HCT116 (cell line): Measurements from ENCODE around the gene ATG16L1. TPM values are rescaled to one million over a fixed set of nuclear protein-coding genes. Genes with fewer than 3 reads are reported as not detected.

Experiments
- ATAC-seq: fragments of 200-7000 bp; cut with Tn5 transposase; 2 replicates; pipeline ENCODE4 v1.9.1; 2020; ENCODE audit warnings: mild to moderate bottlenecking, moderate library complexity
- BruUV-seq: library from RNA; stranded (reverse); fragments of 400-500 nt; replicated peaks from 2 replicates; lab custom pipeline; 2021; lab: Mats Ljungman, UMichigan
- CTCF ChIA-PET: fragments of 300-600 bp; sonication (Branson Sonifier 250); formaldehyde crosslinking; loops from one replicate; lab custom pipeline; 2021; ENCODE audit warnings: antibody characterized with exemption; lab: Charles Lee
- POLR2A ChIA-PET: fragments of 300-600, 350-600 bp; sonication (Branson Sonifier 250); formaldehyde crosslinking; loops from one replicate; lab custom pipeline; 2021; ENCODE audit warnings: antibody characterized with exemption; lab: Charles Lee
- RAD21 ChIA-PET, 2 experiments: fragments of 300-600 bp; sonication (Branson Sonifier 250); formaldehyde crosslinking; loops; one replicate each; lab custom pipeline; 2023; ENCODE audit warnings: low total read pairs in 2 of 2; ENCODE audit not compliant: uncharacterized antibody in 2 of 2, unreplicated experiment in 2 of 2, low non-redundant PET in 1 of 2; lab: Charles Lee
- DNase-seq: peaks from one replicate; pipeline ENCODE4 v3.0.0-alpha.2; 2010; ENCODE audit warnings: low read depth, low spot score
- H2AFZ ChIP-seq: fragments of 200-600 bp; shearing (Covaris generic), sonication (generic); 2 replicates; pipeline ENCODE4 v1.6.1; 2017; ENCODE audit warnings: low read depth, mixed run types, mixed read lengths, antibody characterized with exemption, low read length; ENCODE audit not compliant: poor library complexity, severe bottlenecking
- H3K27ac ChIP-seq: 2 replicates; pipeline ENCODE4 v1.5.1; 2012; ENCODE audit warnings: low read depth, low read length
- H3K27me3 ChIP-seq: fragments of 200-600 bp; sonication (generic); 2 replicates; pipeline ENCODE4 v1.6.1; 2016; ENCODE audit warnings: mixed run types, low read length, mixed read lengths; ENCODE audit not compliant: insufficient read depth
- H3K36me3 ChIP-seq, 2 experiments: fragments of 200-500 bp in 1 of 2; fragments of 200-600 bp in 1 of 2; sonication (Bioruptor generic) in 1 of 2; sonication (generic) in 1 of 2; 2 replicates each; pipeline versions ENCODE4 v1.5.1 to v1.6.1; 2014 to 2016; ENCODE audit warnings: low read length in 2 of 2, inconsistent platforms in 1 of 2, mixed read lengths in 1 of 2, mixed run types in 1 of 2; ENCODE audit not compliant: insufficient read depth in 2 of 2, control insufficient read depth in 1 of 2
- H3K4me1 ChIP-seq, 2 experiments: fragments of 200-600 bp in 1 of 2; sonication (generic) in 1 of 2; 2 replicates each; pipeline versions ENCODE4 v1.5.1 to v1.6.1; 2012 to 2017; ENCODE audit warnings: low read length in 2 of 2, inconsistent platforms in 1 of 2, mild to moderate bottlenecking in 1 of 2, mixed read lengths in 1 of 2, mixed run types in 1 of 2, moderate library complexity in 1 of 2; ENCODE audit not compliant: insufficient read depth in 2 of 2, control insufficient read depth in 1 of 2
- H3K4me2 ChIP-seq: fragments of 200-600 bp; sonication (generic); 2 replicates; pipeline ENCODE4 v1.6.1; 2017; ENCODE audit warnings: mixed run types, low read length, mixed read lengths
- H3K4me3 ChIP-seq, 2 experiments: fragments of 200-600 bp in 1 of 2; sonication (generic) in 1 of 2; replicated peaks in 1 of 2; 2 replicates each; pipeline ENCODE4 v1.5.1; 2011 to 2016; ENCODE audit warnings: low read length in 2 of 2, control low read depth in 1 of 2, low read depth in 1 of 2, mild to moderate bottlenecking in 1 of 2, mixed read lengths in 1 of 2, mixed run types in 1 of 2
- H3K79me2 ChIP-seq: fragments of 200-600 bp; sonication (generic); 2 replicates; pipeline ENCODE4 v1.6.1; 2017; ENCODE audit warnings: mild to moderate bottlenecking, mixed run types, low read length, moderate library complexity, mixed read lengths; ENCODE audit not compliant: insufficient read depth
- H3K9ac ChIP-seq: fragments of 200-600 bp; sonication (generic); 2 replicates; pipeline ENCODE4 v1.6.1; 2016; ENCODE audit warnings: low read length, mixed read lengths
- H3K9me2 ChIP-seq: fragments of 200-600 bp; sonication (generic), shearing (Covaris generic); 2 replicates; pipeline ENCODE4 v1.6.1; 2017; ENCODE audit warnings: mixed run types, mild to moderate bottlenecking, moderate library complexity; ENCODE audit not compliant: insufficient read depth
- H3K9me3 ChIP-seq, 2 experiments: fragments of 200-500 bp in 1 of 2; fragments of 200-600 bp in 1 of 2; sonication (Bioruptor generic) in 1 of 2; sonication (generic) in 1 of 2; 2 replicates each; pipeline ENCODE4 v1.6.1; 2014 to 2017; ENCODE audit warnings: low read length in 2 of 2, mixed read lengths in 2 of 2, inconsistent platforms in 1 of 2, low read depth in 1 of 2, mild to moderate bottlenecking in 1 of 2, mixed run types in 1 of 2, moderate library complexity in 1 of 2; ENCODE audit not compliant: control insufficient read depth in 1 of 2, insufficient read depth in 1 of 2
- H4K20me1 ChIP-seq: fragments of 200-600 bp; sonication (generic), shearing (Covaris generic); 2 replicates; pipeline ENCODE4 v1.6.1; 2017; ENCODE audit warnings: mixed run types, mild to moderate bottlenecking, moderate library complexity; ENCODE audit not compliant: insufficient read depth
- CEBPB ChIP-seq: IDR thresholded peaks from 2 replicates; pipeline ENCODE4 v1.6.1; 2012; ENCODE audit warnings: low read depth
- EGR1 ChIP-seq: IDR thresholded peaks from 2 replicates; pipeline ENCODE4 v1.6.1; 2012; ENCODE audit warnings: low read depth
- EZH2phosphoT487 ChIP-seq: fragments of 200-600 bp; IDR thresholded peaks from 2 replicates; pipeline ENCODE4 v1.6.1; 2018; ENCODE audit warnings: antibody characterized with exemption, borderline replicate concordance
- JUND ChIP-seq: IDR thresholded peaks from 2 replicates; pipeline ENCODE4 v1.6.1; 2012
- RAD21 ChIP-seq: IDR thresholded peaks from 2 replicates; pipeline ENCODE4 v1.6.1; 2012; ENCODE audit warnings: low read depth, mild to moderate bottlenecking
- SIN3A ChIP-seq: IDR thresholded peaks from 2 replicates; pipeline ENCODE4 v1.6.1; 2012; ENCODE audit warnings: low read depth
- SP1 ChIP-seq: IDR thresholded peaks from 2 replicates; pipeline ENCODE4 v1.6.1; 2012; ENCODE audit warnings: low read depth
- SRF ChIP-seq: IDR thresholded peaks from 2 replicates; pipeline ENCODE4 v1.6.1; 2012; ENCODE audit warnings: low read depth
- TCF7L2 ChIP-seq: IDR thresholded peaks from 2 replicates; pipeline ENCODE4 v1.7.0; 2011; ENCODE audit warnings: borderline replicate concordance, inconsistent platforms; ENCODE audit not compliant: insufficient read depth, insufficient read length; ENCODE audit errors: extremely low read depth
- ZFX ChIP-seq: fragments of 450-650 bp; IDR thresholded peaks from 2 replicates; pipeline ENCODE4 v1.6.1; 2017
- intact Hi-C: fragments of 100-400 bp; cut with micrococcal nuclease; formaldehyde crosslinking; loops from 2 replicates; pipeline ENCODE4 v1.10.0; 2022
- total RNA-seq: library from RNA; stranded (reverse); gene quantifications from one replicate; pipeline ENCODE4 v1.2.1, GENCODE V29; 2021; ENCODE audit not compliant: unreplicated experiment
- TF ChIP-seq, protein P1 (sequence below): IDR thresholded peaks from 2 replicates; pipeline ENCODE4 v1.6.1; 2011; ENCODE audit warnings: mild to moderate bottlenecking, low read length, moderate library complexity; ENCODE audit not compliant: insufficient replicate concordance; ENCODE audit errors: extremely low read depth
- TF ChIP-seq, protein P2 (sequence below): IDR thresholded peaks from 2 replicates; pipeline ENCODE4 v1.6.1; 2012
- TF ChIP-seq, protein P3 (sequence below): IDR thresholded peaks from 2 replicates; pipeline ENCODE4 v1.6.1; 2012
- TF ChIP-seq, protein P4 (sequence below): IDR thresholded peaks from 2 replicates; pipeline ENCODE4 v1.6.1; 2012; ENCODE audit warnings: low read depth
- TF ChIP-seq, protein P5 (sequence below), 3 experiments: fragments of 200-600 bp in 1 of 3; sonication (generic) in 1 of 3; IDR thresholded peaks in 2 of 3; conservative IDR thresholded peaks in 1 of 3; 2 replicates each; pipeline ENCODE4 v1.5.1; 2012 to 2017; ENCODE audit warnings: low read depth in 2 of 3, low read length in 2 of 3, antibody characterized with exemption in 1 of 3, borderline replicate concordance in 1 of 3, control low read depth in 1 of 3, mild to moderate bottlenecking in 1 of 3, mixed read lengths in 1 of 3, mixed run types in 1 of 3, moderate library complexity in 1 of 3; ENCODE audit not compliant: insufficient read depth in 1 of 3

The ATG16L1 gene
- total RNA-seq, 1 experiment from 2014 or later = 43.4 TPM

DNA sequence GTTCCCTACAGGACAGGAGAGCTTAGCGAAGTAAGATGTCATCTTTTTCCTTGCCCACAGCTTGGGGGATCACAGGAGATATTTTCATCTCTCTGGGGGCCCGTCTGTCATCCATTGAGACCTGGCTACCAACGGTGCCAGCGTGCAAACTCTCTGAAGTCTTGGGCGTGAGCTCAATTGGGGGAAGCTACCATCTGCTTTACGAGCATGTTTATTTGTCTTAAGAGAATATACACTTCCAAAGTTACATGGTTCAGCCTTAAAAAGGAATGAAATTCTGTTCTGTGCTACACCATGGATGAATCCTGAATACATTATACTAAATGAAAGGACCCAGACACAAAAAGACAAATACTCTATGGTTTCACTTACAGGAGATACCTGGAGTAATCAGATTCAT is 69.7 kb downstream of the ATG16L1 start (continued):
- TF ChIP-seq, protein P1, sequence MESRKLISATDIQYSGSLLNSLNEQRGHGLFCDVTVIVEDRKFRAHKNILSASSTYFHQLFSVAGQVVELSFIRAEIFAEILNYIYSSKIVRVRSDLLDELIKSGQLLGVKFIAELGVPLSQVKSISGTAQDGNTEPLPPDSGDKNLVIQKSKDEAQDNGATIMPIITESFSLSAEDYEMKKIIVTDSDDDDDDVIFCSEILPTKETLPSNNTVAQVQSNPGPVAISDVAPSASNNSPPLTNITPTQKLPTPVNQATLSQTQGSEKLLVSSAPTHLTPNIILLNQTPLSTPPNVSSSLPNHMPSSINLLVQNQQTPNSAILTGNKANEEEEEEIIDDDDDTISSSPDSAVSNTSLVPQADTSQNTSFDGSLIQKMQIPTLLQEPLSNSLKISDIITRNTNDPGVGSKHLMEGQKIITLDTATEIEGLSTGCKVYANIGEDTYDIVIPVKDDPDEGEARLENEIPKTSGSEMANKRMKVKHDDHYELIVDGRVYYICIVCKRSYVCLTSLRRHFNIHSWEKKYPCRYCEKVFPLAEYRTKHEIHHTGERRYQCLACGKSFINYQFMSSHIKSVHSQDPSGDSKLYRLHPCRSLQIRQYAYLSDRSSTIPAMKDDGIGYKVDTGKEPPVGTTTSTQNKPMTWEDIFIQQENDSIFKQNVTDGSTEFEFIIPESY = no peak
- TF ChIP-seq, protein P2, sequence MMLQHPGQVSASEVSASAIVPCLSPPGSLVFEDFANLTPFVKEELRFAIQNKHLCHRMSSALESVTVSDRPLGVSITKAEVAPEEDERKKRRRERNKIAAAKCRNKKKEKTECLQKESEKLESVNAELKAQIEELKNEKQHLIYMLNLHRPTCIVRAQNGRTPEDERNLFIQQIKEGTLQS = no peak
- TF ChIP-seq TCF7L2 (no peak), SP1 (no peak)

DNA sequence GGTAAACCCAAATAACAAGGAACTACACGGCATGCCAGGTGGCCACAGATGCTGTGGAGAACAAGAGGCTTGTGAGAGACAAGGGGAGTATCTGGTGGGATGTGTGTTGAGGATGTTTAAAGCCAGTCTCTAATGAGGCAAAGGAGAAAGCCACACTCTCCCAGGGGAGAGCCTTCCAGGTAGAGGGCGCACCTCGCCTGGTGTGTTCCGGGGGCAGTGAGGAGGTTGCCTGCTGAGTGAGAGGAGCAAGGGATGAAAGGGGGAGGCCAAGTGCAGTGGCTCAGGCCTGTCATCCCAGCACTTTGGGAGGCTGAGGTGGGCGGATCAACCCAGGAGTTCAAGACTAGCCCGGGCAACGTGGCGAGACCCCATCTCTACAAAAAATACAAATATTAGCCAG is 72.4 kb downstream of the ATG16L1 start:
- no peaks in the 10 kb centered on the region for H3K9me3 ChIP-seq
- no peaks in the 10 kb centered on the region for H3K27me3 ChIP-seq
- CTCF ChIA-PET = no interaction called here
- no peak overlapping the region for H2AFZ ChIP-seq
- BruUV-seq = no TSS peak
- POLR2A ChIA-PET = no interaction called here
- ATAC-seq = peak; percentile 76
- no peak overlapping the region for H3K4me2 ChIP-seq
- DNase-seq = no peak
- no peak overlapping the region for H3K9ac ChIP-seq
- no peak overlapping the region for H3K4me3 ChIP-seq
- H3K4me1 ChIP-seq = no peaks in the 10 kb centered on the region
- RAD21 ChIA-PET = no interaction called here
- H4K20me1 ChIP-seq = no peaks in the 10 kb centered on the region
- no peaks in the 10 kb centered on the region for H3K79me2 ChIP-seq
- intact Hi-C loops = no loop called here
- H3K36me3 ChIP-seq = no peaks in the 10 kb centered on the region
- no peaks in the 10 kb centered on the region for H3K9me2 ChIP-seq
- H3K27ac ChIP-seq = no peak overlapping the region
- TF ChIP-seq JUND (no peak), TCF7L2 (no peak), RAD21 (peak; percentile 60), EZH2phosphoT487 (no peak), CEBPB (no peak), SP1 (no peak), SIN3A (no peak), EGR1 (no peak), ZFX (no peak), SRF (no peak)
- TF ChIP-seq, protein P1 = no peak
- TF ChIP-seq, protein P3, sequence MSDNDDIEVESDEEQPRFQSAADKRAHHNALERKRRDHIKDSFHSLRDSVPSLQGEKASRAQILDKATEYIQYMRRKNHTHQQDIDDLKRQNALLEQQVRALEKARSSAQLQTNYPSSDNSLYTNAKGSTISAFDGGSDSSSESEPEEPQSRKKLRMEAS = no peak
- TF ChIP-seq, protein P4, sequence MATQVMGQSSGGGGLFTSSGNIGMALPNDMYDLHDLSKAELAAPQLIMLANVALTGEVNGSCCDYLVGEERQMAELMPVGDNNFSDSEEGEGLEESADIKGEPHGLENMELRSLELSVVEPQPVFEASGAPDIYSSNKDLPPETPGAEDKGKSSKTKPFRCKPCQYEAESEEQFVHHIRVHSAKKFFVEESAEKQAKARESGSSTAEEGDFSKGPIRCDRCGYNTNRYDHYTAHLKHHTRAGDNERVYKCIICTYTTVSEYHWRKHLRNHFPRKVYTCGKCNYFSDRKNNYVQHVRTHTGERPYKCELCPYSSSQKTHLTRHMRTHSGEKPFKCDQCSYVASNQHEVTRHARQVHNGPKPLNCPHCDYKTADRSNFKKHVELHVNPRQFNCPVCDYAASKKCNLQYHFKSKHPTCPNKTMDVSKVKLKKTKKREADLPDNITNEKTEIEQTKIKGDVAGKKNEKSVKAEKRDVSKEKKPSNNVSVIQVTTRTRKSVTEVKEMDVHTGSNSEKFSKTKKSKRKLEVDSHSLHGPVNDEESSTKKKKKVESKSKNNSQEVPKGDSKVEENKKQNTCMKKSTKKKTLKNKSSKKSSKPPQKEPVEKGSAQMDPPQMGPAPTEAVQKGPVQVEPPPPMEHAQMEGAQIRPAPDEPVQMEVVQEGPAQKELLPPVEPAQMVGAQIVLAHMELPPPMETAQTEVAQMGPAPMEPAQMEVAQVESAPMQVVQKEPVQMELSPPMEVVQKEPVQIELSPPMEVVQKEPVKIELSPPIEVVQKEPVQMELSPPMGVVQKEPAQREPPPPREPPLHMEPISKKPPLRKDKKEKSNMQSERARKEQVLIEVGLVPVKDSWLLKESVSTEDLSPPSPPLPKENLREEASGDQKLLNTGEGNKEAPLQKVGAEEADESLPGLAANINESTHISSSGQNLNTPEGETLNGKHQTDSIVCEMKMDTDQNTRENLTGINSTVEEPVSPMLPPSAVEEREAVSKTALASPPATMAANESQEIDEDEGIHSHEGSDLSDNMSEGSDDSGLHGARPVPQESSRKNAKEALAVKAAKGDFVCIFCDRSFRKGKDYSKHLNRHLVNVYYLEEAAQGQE = no peak
- TF ChIP-seq, protein P5, sequence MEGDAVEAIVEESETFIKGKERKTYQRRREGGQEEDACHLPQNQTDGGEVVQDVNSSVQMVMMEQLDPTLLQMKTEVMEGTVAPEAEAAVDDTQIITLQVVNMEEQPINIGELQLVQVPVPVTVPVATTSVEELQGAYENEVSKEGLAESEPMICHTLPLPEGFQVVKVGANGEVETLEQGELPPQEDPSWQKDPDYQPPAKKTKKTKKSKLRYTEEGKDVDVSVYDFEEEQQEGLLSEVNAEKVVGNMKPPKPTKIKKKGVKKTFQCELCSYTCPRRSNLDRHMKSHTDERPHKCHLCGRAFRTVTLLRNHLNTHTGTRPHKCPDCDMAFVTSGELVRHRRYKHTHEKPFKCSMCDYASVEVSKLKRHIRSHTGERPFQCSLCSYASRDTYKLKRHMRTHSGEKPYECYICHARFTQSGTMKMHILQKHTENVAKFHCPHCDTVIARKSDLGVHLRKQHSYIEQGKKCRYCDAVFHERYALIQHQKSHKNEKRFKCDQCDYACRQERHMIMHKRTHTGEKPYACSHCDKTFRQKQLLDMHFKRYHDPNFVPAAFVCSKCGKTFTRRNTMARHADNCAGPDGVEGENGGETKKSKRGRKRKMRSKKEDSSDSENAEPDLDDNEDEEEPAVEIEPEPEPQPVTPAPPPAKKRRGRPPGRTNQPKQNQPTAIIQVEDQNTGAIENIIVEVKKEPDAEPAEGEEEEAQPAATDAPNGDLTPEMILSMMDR (IDR thresholded peaks at IDR 0.05 in 2 of 3, conservative IDR thresholded peaks at IDR 0.05 in 1 of 3; ENCODE audit: borderline replicate concordance in 1 of 3, insufficient read depth in 1 of 3, low read depth in 2 of 3, low read length in 2 of 3) = peak; percentile 15 to 19 (median 17); a peak in 3 of 6 replicates
